ENCODE data around the gene BTNL9.
"Not testable (repeated sequence)": the region's sequence is repeated elsewhere in the genome, so short reads cannot be mapped to it uniquely, and the experiment has no call there.

The BTNL9 gene

DNA sequence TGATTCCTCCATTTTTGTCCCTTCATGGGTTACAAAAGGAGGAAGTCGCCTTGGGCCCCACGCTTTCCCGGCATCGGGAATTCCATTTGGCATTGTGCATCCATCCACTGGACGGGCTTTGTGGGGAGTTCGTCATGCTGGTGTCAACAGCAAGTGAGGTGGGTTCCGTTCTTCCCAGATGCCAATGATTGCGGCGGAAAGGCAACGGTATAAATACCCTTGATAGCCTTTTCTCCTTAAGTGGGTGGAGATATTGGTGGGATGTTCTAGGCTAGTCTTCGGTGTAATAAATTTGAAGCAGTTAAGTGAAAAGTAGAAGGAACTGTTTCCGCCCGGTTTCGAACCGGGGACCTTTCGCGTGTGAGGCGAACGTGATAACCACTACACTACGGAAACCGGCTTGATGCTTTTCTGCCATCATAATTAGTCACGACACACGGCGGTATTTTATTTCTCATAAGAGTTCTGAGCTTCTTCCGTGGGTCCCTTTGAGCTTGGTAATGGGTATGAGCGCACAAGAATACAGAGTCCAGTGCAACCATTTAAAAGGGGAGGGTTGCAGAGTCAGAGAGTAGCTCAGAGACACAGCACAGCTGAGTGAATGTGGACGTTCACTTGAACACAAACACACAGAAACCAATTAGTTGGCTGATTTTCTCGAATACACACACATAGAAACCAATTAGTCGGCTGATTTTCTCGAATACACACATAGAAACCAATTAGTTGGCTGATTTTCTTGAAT lies 62.0 kb downstream of the BTNL9 start:
- DNase-seq: not testable (repeated sequence)

DNA sequence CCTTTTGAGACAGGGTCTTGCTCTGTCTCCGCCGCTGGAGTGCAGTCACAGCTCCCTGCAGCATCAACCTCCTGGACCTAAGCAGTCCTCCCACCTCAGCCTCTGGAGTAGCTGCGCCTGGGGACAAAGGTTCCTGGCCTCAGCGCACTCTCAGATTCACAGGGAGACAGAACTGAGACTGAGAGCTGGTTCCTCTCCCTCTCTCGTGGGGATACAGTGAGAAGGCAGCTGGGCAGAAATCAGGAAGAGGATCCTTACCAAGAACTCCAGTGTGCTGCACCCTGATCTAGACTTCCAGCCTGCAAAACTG lies 64.1 kb downstream of the BTNL9 start:
- DNase-seq: not testable (repeated sequence)

DNA sequence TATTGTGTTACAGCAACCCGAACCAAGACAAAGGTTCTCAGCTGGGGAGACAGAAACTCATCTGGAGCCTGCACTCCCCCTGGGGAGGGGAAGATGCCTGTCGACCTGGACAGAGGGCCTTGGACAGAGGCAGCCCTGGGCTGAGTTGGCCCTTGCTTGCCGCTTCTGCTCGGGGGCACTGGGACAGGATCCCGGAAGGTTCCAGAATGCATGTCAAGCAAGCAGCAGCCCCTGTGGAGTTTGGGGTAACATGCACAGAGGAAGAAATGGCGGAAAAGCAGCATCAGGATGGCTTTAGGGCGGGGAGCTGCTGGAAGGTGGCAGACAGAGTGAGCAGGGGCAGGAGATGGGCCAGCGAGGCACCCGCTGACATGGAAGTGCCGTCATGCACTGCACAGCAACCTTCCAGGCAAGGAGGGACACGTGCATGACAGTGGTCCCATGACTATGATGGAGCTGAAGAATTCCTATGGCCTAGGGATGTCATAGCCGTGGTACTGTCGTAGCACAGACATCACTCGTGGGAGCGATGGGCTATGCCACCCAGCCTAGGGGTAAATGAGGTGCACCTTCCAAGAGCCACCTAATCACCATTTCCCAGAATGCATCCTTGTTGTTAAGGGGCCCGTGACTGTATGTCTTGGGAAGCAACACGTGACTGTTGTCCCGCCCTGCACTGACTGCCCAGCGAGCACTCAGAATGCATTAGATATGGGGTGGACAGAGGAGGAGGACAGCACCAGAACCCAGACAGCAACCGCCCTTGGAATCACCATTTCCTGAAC lies 64.7 kb downstream of the BTNL9 start:
- not testable (repeated sequence) for DNase-seq

DNA sequence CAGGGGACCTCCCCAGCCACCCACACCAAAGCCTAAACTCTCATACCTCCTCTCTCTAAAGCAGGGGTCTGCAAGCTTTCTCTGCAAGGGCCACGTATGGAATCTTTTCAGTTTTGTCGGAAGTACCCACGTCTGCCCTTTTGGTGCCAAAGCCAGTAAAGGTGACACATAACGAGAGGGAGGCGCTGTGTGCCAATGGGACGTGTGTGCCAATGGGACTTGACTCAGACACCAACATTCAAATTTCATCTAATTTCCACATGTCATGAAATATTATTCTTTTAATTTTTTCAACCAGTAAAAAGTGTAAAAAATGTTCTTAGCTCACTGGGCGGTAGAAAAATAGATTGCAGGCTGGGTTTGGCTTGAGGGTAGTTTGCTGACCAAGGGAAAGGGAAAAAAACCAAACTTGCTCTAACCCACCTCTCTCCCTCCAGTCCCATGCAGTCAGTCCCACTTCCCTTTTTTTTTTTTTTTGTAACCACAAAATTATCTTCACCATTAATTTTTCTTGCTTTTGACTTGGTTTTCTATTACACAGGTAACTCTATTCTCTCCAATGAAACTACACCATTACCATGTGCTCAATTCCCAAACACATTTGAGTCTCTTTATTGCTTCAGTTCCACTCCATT lies 65.4 kb downstream of the BTNL9 start:
- DNase-seq: no peak

DNA sequence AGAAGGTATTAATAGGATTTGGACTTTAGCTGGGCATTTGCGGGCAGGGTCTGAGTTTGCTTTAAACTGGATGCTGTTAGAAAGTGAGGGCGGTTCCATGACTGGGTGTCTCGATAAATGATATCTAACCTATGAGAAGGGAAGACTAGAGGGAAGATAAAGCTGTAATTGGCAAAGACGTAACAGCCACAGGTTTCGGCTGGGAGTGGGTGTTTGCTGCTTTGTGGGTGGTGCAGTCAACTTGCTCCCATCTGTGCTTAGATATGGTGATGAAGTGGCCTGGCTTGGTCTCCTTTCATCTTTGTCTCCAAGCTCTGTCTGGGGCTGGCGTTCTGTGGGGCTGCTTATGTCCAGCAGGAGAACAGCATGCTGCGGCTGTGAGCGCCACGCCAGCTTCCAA lies 67.6 kb downstream of the BTNL9 start:
- no peak for DNase-seq

DNA sequence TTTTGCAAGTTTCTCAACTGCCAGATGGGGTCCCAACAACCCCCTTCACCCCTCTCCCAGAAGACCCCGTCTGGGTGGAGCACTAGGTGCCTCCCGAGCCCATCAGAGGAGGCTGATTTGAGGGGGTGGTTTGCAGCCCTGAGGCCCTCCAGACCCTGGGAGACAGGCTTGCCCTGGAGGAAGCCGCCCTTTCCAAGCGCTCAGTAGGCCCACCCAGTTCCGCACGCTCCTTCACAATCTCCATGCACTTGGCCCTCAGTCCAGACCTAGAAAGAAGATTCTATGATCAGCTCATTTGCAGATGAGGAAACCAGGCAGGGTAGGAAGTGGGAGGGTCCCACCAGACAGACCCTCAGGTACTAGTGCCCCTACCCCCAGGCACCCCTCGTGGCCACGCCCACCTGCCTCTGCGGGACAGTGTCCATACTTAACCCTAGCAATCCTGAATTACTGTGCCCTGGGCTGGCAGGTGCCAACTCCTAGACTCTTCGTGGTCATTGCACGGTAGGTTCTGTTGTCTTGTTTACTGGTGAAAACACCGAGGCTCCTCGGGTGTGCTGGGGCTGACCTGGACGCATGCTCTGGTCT lies 68.6 kb downstream of the BTNL9 start:
- no peak for DNase-seq

DNA sequence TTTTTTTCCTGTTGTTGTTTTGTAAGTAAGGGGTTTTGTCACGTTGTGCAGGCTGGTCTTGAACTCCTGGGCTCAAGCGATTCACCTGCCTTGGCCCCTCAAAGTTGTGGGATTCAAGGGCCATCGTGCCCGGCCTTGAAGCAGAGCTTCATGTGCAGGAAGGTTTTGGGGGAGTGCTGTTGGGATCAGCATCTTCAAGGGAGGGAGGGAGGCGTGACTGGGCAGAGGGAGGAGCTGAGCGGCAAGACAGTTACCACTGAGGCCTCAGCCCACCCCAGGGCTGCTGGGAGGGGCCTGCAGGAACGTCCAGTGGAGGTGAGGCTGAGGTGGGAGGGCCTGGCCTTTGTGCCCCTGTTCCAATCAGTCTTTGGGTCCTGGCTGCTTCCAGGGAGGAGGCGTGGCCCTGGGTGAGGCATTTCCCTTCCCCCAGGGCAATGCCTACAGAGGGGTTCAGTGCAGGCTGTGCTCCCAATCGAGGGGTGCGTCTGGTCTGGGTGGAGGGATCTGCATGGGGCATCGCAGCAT lies 69.5 kb downstream of the BTNL9 start:
- no peak for DNase-seq

DNA sequence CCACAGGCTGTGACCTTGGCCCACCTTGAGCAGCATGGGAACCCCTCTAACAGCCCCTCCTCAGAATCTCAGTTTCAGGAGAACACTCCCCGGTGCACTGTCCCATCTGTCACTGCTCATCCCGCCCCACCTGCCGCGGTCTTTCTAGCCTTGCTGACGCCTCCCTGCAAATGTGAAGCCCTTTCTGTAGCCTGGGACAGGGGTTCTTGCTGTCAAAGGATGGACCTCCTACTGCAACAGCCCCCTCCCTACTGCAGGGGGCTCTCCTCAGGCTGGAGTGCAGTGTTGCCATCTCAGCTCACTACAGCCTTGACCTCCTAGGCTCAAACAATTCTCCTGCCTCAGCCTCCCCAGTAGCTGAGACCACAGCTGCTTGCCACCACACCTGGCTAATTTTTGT lies 70.9 kb downstream of the BTNL9 start:
- DNase-seq: no peak
